ENCODE data around the gene LYZ.

DNA sequence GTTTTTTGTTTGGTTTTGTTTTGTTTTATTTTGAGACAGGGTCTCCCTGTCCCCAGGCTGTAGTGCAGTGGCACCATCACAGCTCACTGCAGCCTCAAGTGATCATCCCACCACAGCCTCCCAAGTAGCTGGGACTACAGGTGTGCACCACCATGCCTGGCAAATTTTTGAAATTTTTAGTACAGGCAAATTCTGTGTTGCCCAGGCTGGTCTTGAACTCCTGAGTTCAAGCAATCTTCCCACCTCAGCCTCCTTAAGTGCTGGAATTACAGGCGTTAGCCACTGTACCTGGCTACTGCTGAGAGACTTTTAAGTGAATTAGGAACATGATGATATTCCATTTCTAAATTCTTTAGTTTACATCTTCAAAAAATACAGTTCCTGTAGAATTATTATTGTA is 2.6 kb downstream of the LYZ start:
- no peak for TF ChIP-seq EZH2 (IDR thresholded peaks at IDR 0.05; ENCODE audit: insufficient read depth, poor library complexity, severe bottlenecking)
- TF ChIP-seq EZH2phosphoT487 (IDR thresholded peaks at IDR 0.05; ENCODE audit: insufficient read depth, low read depth) = no peak
